ENCODE data around the gene MCC.

GRCh38 chr5:112986224-112986623, 502.0 kb downstream of the MCC start:
- no peak for TF ChIP-seq CTCF (IDR thresholded peaks at IDR 0.05; ENCODE audit: low read length)
- TF ChIP-seq EZH2 (optimal IDR thresholded peaks at IDR 0.05; ENCODE audit: low read depth, low read length): no peak

Data from MM.1S (cell line).